Measurements from ENCODE around the gene ZNF275. TPM values are rescaled to one million over a fixed set of nuclear protein-coding genes. Genes with fewer than 3 reads are reported as not detected.

The ZNF275 gene
- total RNA-seq, 1 experiment from 2014 or later: 16.9 TPM

DNA sequence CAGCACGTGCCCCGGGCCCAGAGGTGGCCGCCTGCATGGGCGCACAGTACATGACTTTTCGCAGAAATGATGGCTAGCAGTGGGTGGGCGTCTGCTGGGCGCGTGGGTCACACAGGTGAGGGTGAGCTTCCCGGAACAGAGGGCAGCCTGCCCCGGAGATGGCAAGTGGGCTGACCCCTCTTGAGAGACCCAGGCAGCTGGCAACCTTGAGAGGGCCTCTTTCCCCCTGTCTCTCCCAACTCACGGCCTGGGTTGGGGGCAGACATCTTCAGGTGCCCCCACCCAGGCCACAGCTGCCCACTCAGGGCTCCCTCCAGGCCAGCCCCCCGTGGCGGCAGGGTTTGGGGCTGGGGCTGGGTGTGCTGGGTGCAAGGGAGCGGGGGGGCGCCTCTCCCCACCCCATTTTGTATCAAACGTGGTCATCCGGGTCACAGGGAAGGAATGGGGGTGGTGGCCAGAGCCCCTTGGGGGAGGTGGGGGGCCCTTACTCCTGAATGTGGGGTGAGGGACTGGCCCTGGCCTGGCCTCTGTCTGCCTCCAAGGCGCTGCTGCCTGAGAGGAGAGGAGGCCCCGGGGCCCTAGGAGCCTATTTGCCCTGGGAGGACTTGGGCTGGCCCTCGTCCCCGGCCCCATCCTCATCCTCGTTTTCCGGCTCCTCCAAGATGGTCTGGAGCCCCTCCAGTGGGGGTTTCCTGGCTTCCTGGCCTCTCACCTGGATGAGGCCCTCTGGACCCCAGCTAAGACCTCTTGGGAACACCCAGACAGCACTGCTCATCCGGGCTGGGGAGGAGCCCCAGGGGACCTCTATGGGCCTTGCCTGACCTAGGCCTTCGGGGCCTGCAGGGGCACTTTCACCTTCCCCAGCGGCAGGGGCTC lies 62.6 kb downstream of the ZNF275 start:
- ChIA-PET CTCF (no interaction called here), POLR2A (ENCODE audit: low non-redundant PET) (no interaction called here)
- BruUV-seq (replicated peaks): no TSS peak

DNA sequence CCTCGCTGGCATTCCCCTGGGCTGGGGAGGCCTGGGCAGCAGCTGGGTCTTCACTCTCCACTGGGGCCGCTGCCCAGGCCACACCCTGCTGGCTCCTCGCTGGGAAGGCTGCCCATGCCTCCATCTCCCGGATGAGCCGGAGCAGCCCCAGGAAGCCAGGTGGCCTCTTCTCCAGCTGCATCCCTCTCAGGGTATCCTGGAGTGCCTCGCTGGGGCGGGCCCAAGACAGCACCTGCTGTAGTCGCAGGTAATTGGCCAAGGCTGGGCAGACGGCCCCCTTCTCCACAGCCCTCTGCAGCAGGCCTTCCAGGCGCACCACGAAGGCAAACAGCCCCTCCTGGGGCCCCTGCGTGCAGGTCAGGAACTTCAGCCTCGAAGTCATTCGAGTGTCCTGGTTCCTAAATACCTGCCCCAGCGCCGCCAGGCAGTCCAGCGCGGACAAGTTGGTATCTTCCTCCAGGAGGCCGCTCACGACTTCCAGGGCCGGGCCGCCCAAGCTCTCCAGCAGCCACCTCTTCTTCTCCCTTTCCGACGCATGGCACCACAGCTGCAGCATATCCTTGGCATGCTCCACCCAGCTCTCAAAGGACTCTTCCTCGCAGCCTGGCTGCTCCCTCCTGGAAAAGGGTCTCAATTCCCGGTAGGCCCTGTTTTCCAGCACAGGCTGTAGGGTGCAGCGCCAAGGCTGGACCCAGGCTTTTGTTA lies 63.5 kb downstream of the ZNF275 start:
- Histone ChIP-seq H3K4me1 (ENCODE audit: insufficient read depth, low read length, poor library complexity, severe bottlenecking) (no peaks in the 10 kb centered on the region), H3K36me3 (ENCODE audit: insufficient read depth, low read length, poor library complexity, severe bottlenecking) (no peaks in the 10 kb centered on the region), H3K4me3 (ENCODE audit: low read depth, low read length, poor library complexity, severe bottlenecking) (no peak overlapping the region), H3K27ac (ENCODE audit: low read depth, low read length, poor library complexity, severe bottlenecking) (no peak overlapping the region), H3K27me3 (replicated peaks; ENCODE audit: insufficient read depth, low read depth, low read length, poor library complexity) (no peaks in the 10 kb centered on the region), H3K9me3 (ENCODE audit: low read depth, low read length, poor library complexity, severe bottlenecking) (no peaks in the 10 kb centered on the region)
- POLR2A ChIA-PET (ENCODE audit: low non-redundant PET): no interaction called here
- TF ChIP-seq, protein P1, sequence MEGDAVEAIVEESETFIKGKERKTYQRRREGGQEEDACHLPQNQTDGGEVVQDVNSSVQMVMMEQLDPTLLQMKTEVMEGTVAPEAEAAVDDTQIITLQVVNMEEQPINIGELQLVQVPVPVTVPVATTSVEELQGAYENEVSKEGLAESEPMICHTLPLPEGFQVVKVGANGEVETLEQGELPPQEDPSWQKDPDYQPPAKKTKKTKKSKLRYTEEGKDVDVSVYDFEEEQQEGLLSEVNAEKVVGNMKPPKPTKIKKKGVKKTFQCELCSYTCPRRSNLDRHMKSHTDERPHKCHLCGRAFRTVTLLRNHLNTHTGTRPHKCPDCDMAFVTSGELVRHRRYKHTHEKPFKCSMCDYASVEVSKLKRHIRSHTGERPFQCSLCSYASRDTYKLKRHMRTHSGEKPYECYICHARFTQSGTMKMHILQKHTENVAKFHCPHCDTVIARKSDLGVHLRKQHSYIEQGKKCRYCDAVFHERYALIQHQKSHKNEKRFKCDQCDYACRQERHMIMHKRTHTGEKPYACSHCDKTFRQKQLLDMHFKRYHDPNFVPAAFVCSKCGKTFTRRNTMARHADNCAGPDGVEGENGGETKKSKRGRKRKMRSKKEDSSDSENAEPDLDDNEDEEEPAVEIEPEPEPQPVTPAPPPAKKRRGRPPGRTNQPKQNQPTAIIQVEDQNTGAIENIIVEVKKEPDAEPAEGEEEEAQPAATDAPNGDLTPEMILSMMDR (conservative IDR thresholded peaks at IDR 0.05; ENCODE audit: low read depth, low read length): no peak
- no peak for TF ChIP-seq EZH2 (IDR thresholded peaks at IDR 0.05; ENCODE audit: borderline replicate concordance, low read depth, low read length, poor library complexity, severe bottlenecking)
- CTCF ChIA-PET: no interaction called here
- DNase-seq (ENCODE audit: low spot score): no peak
- intact Hi-C loops (cut with micrococcal nuclease; ENCODE audit: unreplicated experiment): no loop called here
- no TSS peak for BruUV-seq (replicated peaks)

More for the DNA sequence above, 62.6 kb downstream of the ZNF275 start:
- no peak for TF ChIP-seq EZH2 (IDR thresholded peaks at IDR 0.05; ENCODE audit: borderline replicate concordance, low read depth, low read length, poor library complexity, severe bottlenecking)
- TF ChIP-seq, protein P1 (conservative IDR thresholded peaks at IDR 0.05; ENCODE audit: low read depth, low read length): no peak
- no peaks in the 10 kb centered on the region for H3K36me3 ChIP-seq (ENCODE audit: insufficient read depth, low read length, poor library complexity, severe bottlenecking)
- H3K9me3 ChIP-seq (ENCODE audit: low read depth, low read length, poor library complexity, severe bottlenecking): no peaks in the 10 kb centered on the region
- no peak for DNase-seq (ENCODE audit: low spot score)
- no peaks in the 10 kb centered on the region for H3K4me1 ChIP-seq (ENCODE audit: insufficient read depth, low read length, poor library complexity, severe bottlenecking)
- H3K27me3 ChIP-seq (replicated peaks; ENCODE audit: insufficient read depth, low read depth, low read length, poor library complexity): no peaks in the 10 kb centered on the region
- no peak overlapping the region for H3K27ac ChIP-seq (ENCODE audit: low read depth, low read length, poor library complexity, severe bottlenecking)
- H3K4me3 ChIP-seq (ENCODE audit: low read depth, low read length, poor library complexity, severe bottlenecking): no peak overlapping the region
- intact Hi-C loops (cut with micrococcal nuclease; ENCODE audit: unreplicated experiment): no loop called here

DNA sequence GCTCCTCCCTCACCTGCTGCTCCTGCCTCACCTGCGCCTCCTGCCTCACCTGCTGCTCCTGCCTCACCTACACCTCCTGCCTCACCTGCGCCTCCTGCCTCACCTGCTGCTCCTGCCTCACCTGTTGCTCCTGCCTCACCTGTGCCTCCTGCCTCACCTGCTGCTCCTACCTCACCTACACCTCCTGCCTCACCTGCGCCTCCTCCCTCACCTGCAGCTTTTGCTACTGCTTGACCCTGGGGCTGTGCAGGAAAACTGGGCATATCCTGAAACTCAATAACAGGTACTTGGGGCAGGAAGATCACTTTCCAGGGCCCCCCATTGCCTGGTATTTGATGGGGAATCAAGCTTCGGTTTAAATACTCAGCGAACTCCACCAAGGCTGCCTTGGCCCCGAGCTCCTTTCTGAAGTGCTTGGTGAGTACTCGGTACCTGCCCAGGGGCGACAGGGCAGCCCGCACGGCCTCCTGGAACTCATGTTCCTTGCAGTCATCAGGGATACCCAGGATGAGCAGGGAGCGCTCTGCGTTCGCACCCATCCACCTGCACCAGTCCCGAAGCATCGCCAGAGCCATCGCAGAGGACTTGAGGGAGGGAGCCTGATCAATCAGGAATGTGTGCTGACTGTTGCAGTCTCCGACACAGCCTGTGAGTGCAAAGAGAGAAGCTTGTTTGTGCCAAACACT lies 64.5 kb downstream of the ZNF275 start:
- H3K4me1 ChIP-seq (ENCODE audit: insufficient read depth, low read length, poor library complexity, severe bottlenecking): no peaks in the 10 kb centered on the region
- DNase-seq (ENCODE audit: low spot score): no peak
- no peaks in the 10 kb centered on the region for H3K36me3 ChIP-seq (ENCODE audit: insufficient read depth, low read length, poor library complexity, severe bottlenecking)
- intact Hi-C loops (cut with micrococcal nuclease; ENCODE audit: unreplicated experiment): no loop called here
- ChIA-PET CTCF (no interaction called here), POLR2A (ENCODE audit: low non-redundant PET) (no interaction called here)
- no peak overlapping the region for H3K27ac ChIP-seq (ENCODE audit: low read depth, low read length, poor library complexity, severe bottlenecking)
- TF ChIP-seq, protein P1 (conservative IDR thresholded peaks at IDR 0.05; ENCODE audit: low read depth, low read length): no peak
- TF ChIP-seq EZH2 (IDR thresholded peaks at IDR 0.05; ENCODE audit: borderline replicate concordance, low read depth, low read length, poor library complexity, severe bottlenecking): no peak
- no peak overlapping the region for H3K4me3 ChIP-seq (ENCODE audit: low read depth, low read length, poor library complexity, severe bottlenecking)
- no TSS peak for BruUV-seq (replicated peaks)
- H3K9me3 ChIP-seq (ENCODE audit: low read depth, low read length, poor library complexity, severe bottlenecking): no peaks in the 10 kb centered on the region
- H3K27me3 ChIP-seq (replicated peaks; ENCODE audit: insufficient read depth, low read depth, low read length, poor library complexity): no peaks in the 10 kb centered on the region
